ENCODE results near the gene GPR22.

GPR22 gene, protein sequence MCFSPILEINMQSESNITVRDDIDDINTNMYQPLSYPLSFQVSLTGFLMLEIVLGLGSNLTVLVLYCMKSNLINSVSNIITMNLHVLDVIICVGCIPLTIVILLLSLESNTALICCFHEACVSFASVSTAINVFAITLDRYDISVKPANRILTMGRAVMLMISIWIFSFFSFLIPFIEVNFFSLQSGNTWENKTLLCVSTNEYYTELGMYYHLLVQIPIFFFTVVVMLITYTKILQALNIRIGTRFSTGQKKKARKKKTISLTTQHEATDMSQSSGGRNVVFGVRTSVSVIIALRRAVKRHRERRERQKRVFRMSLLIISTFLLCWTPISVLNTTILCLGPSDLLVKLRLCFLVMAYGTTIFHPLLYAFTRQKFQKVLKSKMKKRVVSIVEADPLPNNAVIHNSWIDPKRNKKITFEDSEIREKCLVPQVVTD

DNA sequence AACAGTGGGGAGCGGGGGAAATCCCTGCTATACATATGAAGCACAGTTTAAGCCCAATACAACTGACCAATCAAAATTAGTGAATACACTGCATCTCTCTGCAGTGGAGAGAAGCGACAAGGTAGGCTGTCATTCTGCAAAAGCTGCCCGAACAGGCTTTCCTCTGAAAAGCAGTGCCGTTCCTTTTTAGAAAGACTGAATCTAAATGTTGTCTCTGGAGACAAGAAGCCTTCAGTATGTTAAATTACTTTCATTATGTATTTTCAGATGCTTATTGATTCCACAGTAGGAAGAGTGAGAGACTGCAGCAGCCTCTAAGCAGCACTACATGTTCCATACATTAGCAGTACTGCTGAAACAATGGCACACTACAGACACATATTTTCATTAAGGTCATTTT, at the start of gene GPR22:
Gene GPR22, plus strand, starts transcription at position 129 of the 400 bp plus-strand sequence. CDS start 4,004 bp downstream, outside the sequence.
- DNase-seq: no peak

DNA sequence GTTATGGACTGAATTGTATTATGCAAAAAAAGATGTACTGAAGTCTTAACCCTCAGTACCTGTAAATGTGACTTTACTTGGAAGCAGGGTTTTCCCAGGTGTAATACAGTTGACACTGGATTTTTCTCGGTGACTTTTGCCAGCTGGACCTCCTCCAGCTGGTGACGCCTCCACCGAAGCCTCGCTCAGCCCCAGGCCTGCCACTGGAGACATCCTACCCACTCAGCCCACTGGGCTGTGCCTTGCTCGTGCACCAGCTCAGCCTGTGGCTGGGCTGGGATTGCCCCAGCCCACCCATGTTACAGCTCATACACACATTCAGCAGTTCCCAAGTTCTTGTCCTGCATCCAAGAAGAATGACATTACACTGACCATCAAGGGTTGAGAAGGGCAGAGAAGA, 42.4 kb upstream of the GPR22 start:
- no peak for DNase-seq

DNA sequence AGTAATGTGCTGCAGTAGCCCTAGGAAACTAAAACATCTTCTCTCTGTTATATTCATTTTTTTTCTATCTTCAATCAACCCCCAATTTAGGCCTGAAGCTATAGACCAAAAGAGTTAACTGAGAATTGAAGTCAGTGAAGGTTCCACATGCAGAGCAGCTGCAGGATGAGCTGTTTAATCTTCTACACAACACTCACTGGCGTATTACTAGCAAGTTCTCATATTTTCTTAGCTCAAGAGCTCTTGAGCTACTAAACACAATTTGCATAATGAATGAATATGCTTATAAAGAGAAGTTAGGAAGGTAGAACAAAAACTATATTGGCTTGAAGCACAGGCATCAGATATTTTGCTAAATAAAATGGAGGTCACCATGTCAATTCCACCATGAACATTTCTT, 41.2 kb upstream of the GPR22 start:
- no peak for DNase-seq

DNA sequence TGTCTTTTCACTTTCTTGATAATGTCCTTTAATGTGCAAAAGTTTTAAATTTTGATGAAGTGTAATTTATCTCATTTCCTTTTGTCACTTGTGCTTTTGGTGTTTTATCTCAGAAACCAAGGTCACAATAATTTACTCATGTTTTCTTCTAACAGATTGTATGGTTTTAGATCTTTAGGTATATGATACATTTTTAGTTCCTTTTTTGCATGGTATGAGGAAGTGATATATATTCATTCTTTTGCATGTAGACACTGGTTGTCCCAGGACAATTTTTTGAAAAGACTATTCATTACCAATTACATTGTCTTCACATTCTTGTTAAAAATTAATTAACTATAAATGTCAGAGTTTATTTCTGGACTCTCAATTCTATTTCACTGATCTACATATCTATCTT, 39.8 kb upstream of the GPR22 start:
- DNase-seq: no peak

DNA sequence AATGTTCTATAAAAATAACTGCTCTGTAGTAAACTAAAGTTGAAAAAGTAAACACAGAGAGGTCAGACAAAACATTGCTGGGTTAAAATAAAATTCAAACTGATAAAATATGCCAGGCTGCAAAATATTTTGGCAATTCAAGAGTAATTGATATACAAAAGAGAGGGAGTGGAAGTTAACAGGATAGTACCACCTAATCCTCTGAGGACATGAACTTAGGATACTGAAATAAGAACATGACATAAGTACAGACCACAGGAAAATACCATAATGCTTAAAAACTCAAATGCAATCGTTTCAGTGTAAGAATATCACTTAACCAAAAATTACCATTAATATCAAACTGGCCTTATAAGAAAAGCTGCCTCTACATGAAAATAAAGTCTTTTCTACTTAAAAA, 37.6 kb upstream of the GPR22 start:
- no peak for DNase-seq

DNA sequence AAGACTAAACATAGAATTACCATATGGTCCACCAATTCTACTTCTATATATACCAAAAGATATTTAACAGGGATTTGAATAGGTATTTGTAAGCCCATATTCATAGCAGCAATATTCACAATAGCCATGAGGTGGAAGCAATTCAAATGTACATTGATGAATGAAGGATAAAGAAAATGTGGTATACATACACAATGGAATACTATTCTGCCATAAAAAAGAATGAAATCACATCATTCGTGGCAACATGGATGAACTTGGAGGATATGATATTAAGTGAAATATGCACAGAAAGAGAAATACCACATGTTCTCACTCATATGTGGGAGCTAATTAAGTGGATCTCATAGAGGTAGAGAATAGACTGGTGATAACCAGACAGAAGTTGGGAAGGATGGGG, 34.1 kb upstream of the GPR22 start:
- no peak for DNase-seq

DNA sequence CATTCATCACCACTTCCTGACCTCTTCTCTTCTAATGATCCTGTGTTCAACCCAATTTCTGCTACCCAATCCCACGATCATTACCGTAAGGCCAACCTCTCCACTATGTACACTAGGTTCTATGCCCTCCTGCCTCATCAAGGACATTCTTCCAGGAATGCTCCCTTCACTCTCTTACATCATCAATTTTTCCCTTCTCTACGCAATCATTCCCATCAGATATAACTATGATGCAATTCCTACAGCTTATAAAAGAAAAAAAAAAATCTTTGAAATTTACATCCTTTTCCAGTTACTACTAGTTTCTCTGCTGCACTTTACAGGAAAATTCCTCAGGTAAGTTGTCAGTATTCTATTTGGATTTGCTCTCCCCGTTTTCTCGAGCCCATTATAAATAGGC, 30.8 kb upstream of the GPR22 start:
- DNase-seq: no peak

DNA sequence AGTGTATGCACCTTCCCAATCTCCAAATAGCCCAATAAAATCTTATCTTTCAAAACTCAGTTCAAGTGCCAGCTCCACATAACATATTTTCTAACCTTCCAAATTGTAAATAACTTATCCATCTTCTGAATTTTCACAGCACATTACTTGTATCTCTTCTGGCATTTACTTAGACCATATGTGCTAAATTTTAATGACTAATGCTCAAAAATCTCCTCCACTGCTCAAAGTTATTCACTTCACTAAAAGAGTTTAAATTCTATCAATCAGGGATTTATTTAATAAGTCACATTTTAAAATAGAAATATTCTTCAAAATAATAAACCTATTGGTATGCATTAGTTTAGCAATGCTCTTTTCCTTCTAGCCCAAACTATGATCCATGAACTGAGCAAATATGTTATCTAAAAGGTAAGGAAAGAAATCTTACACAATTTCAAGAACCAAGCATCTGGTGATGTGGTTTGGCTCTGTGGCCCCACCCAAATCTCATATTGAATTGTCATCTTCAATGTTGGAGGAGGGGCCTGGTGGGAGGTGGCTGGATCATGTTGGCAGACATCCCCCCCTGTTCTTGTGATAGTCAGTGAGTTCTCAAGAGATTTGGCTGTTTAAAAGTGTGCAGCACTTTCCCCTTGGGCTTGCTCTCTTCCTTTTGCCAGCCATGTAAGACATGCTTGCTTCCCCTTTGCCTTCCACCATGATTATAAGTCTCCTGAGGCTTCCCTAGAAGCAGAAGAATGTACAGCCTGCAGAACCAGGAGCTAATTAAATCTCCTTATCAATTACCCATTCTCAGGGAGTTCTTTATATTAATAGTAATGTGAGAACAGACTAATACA, 28.1 kb upstream of the GPR22 start:
- no peak for DNase-seq

DNA sequence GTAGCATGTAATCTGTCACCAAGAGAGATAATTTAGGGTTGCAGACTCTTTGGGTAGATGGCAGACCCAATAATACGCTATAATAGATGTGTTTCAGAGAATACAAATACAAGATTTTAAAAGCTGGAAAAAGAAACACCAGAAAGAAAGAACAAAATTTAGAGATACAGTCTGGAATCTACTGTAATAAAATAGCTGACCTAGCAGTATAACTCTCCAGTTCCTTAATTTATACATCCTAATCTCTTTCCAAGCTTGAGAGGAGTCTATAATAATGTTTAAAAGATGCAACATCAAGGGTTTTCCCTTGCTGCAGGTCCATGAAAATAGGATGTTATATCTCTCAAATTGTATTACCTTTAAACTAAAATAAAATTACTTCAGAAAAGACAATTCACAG, 27.2 kb upstream of the GPR22 start:
- no peak for DNase-seq

DNA sequence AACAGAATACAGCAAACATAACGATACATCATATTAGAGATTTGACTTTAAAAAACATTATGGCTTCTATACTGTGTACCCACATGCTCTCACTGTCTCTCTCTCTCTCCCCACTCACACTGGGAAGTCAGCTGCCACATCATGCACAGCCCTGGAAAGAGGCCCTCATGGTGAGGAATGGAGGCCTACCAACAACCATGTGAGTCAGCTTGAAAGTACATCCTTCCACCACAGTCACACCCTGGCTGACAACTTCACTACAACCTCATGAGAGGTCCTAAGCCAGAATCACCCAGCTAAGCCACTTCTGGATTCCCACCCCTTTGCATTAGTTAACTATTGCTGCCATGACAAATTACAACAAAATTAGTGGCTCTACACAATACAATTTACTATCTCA, 23.3 kb upstream of the GPR22 start:
- no peak for DNase-seq

DNA sequence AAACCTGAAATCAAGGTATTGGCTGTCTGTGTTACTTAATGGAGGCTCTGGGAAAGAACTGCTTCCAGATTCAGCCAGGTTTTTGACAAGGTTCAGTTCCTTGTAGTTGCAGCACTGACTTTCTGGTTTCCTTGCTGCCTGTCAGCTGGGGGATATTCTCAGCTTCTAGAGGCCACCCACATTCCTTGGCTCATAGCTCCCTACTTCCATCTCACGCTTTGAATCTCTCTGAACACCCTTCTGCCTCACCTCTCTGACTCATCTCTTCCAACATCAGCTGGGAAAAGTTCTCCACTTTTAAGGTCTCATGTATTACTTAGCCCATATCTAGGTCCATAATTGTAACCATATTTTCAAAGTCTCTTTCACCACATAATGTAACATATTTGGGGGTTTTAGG, 22.9 kb upstream of the GPR22 start:
- DNase-seq: no peak

DNA sequence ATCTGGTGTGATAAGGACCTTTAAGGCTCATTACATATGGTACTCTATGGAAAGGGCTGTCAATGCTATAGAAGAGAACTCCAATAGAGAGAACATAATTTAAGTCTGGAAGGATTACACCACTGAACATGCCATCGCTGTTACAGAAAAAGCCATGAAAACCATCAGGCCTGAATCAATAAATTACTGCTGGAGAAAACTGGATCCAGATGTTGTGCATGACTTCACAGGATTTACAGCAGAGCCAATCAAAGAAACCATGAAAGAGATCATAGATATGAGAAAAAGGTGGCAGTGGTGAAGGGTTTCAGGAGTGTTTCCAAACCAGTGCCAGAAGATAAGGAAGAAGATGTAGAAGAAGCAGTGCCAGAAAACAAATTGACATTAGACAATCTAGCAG, 18.9 kb upstream of the GPR22 start:
- DNase-seq: no peak

DNA sequence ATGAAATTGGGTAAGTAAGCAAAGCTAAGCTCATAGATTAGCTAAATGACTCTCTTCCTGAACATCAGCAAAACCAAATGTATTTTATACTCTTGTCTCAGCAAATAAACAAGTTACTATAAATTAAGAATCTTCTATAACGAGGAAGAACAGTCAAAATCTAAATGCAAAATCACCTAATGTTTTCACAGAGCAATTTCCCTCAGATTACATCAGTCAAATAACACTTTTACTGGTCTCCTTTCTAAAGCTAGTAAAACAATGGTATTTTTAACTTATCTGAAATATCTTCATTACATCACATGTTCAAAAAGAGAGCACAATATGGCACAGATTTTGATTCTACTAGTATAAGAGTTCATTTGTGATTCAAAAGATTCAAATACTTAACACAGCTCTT, 16.5 kb upstream of the GPR22 start:
- DNase-seq: no peak

DNA sequence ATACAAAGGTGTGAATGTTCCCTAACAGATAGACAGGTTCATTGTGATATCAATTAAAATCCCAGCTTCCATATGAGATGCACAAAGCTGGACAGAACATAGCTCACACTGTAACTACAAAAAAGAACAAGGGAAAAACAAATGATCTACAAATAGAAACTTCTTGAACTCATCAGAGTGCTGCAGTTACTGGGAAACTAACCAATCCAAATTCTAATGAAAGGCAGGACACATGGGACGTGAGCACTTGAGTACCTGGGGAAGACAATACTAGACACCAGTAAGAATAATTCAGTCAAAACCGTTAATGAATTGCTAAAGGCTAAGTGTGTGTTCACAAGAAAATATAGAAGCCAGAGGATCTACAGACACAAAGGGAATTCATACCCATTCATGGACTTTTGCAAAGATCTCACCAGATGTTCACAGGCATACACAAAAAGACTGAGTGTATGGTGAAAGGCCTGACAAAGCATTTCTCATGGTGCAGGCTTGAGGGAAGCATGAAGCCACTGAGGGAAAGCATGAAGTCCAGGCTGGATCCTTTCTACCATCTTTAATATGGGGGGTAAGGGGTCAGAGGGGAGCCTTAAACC, 7.8 kb upstream of the GPR22 start:
- no peak for DNase-seq

DNA sequence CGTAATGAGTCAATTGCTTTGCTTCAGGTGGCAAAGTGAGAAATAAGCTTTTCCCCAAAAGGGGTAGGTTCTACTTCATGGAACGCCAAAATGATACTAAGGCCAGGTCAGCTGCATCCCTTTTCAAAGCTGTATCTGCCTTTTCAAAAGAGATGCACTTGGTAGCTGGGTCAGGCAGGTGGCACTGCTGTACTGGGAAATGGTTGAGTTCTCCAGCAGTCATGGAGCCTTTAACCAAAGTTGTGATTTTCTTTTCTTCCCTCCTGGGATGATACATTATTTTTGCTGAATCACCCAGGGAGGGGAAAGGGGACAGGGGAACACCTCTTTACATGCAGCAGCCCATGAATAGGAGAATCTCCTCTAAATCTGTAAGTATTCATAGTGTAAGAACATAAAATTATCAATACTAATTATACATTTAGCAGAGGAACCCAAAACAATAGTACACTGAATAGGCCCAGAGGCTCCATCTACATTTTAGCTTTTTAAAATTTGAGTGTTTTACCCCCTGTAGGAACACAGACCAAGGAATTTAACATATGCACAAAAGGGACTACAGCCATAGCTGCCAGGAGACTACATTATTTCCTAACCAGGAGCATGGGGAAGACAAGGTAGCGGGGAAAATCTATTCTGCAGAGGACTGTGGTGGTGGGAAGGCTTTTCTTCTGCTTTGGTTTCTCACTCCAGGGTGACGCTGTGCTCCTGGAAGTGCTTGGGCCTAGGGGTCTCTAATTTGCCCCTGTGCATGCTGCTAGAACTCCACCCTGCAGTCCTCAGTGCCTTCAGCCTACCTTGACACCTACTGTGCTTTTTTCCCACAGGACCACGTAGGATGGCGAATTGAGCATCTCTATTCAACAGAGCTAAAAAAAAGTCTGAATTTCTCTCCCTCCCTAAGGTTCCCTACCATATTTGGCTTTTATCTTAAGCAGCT, 6.4 kb upstream of the GPR22 start:
- no peak for DNase-seq

DNA sequence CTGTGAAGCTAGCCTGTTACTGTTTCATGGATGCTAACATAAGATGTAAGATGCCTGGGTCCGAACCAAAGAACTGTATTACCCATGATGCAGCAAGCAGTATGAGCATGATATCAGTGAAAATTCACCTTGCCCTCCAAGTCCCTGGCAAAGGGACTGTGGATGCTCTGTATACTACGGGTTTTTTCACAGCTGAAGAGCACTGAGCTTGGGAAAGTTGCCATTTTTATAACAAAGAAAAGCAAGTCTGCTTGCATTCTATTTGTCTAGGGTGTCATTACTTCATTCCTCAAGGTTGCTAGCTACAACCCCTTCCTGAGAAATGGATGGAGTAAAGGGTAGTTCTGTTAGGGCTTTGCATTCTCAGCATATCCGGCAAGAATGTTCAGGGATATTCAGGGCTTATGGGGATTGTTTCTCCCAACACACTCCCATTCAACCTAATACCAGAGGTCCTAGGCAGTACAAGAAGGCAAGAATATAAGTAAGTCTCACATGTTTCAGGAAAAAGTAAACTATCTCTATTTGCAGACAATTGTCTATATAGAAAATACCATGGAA, 5.1 kb upstream of the GPR22 start:
- no peak for DNase-seq

DNA sequence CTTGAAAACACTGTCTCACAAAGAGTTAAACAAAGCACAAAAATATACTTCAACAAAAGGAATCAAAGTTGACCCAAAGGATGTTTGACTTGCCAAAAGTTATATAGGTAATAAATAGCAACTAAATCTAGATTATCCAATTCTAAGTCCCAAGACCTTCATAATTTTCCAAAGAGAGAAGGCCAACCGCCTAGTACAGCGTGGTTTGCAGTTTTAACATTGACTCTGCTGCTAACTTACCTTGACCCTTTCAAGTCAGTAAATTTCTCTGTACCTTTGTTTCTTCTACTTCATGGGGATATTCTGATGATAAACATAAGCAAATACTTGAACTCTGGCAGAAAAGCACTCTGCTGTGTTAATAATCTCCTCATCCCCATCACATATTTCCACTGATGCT, 1.9 kb upstream of the GPR22 start:
- DNase-seq: no peak

DNA sequence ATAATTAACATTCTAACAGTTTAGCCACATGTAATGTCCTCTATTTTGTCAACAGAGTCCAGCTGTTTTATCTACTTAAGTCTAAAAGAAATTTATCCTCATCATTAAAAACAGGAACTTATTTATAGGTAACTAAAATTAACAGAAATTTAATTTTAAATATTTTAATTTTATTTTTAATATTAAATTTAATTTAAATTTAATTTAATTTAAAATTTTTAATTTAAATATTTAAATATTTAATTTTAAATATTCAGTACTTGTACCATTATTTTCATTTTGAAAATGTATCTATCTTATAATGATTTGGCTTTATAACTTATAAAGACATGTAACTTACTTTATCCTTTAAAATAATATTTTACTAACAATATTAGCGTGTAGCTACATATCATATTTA, 1.0 kb upstream of the GPR22 start:
- no peak for DNase-seq

DNA sequence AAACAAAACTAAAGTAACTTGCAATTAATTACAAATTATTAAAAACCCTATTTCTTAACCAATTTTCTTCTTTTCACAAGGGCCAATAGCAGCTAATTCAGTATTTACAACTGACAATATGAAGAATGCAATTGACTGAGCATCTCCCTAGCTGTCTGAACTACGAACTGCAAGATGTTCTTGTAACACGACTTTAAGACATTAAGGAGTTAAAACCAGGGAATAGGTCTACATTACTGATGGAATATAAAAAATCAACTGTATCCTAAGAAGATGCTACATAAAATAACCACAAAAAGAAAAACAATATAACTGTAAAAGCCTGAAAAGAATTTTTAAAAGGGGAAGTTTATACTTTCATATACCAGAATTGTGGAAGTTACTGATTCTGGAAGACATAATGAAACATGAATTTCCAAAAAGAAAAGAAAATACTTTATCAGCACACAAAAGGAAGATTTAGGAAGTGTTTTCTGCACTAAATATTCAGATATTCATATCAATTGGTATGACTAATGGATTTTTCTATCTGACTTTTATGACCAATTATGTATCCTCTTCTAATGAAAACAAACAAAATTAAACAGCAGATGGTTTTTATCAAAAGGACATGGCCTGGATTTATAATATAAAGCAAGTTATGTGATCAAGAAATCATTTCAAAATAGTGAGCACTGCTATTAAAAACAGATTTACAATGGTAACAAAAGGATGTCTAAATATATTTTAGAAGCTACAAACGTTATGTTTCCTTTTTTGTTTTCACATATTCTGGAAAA, 1.6 kb downstream of the GPR22 start:
- DNase-seq: no peak

DNA sequence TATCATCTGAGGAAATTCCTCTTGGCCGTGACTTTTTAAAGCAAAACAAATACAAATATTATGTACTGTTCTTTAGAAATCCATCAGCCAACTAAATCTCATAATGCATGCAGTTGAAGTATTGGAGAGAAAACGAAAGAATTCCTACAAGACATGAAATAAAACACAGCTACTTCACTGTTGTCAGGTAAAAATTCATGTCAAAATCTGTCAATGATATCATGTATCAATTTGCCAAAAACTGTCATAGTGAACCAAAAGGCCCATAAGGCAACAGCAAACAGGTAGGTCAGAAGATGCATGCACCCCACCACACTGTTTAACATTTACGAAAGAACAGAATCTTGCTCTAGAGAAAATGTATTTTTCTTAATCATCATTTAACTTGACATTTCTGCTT, 2.3 kb downstream of the GPR22 start:
- DNase-seq: no peak

DNA sequence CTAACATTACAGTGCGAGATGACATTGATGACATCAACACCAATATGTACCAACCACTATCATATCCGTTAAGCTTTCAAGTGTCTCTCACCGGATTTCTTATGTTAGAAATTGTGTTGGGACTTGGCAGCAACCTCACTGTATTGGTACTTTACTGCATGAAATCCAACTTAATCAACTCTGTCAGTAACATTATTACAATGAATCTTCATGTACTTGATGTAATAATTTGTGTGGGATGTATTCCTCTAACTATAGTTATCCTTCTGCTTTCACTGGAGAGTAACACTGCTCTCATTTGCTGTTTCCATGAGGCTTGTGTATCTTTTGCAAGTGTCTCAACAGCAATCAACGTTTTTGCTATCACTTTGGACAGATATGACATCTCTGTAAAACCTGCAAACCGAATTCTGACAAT, 4.3 kb downstream of the GPR22 start:
- no peak for DNase-seq

DNA sequence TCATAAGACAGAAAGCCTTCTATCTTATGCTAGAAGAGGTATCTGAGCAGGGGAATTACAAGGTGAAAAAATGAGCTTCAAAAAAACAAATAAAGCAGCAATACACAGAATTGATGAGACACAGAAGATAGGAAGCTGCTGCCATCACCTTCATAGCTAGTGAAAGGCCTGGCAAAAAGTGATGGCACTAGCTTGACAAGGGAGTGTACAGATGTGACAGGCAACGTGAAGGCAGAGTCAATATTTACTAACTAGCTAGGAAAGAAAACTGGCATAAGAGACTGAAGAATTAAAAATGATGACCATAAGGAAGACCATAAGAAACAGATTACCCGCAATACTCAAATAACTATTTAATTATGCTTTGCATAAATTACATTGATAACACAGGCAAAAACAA, 9.4 kb downstream of the GPR22 start:
- DNase-seq: no peak
